GM19035 (cell line): Measurements from ENCODE around the gene GNMT.

Experiments
- ATAC-seq: cut with Tn5 transposase; IDR thresholded peaks from one replicate; pipeline ENCODE4 v1.9.1; 2021; ENCODE audit not compliant: unreplicated experiment

Gene GNMT

GRCh38 chr6:42960243-42961019, at the start of gene GNMT:
GNMT (plus strand) TSS chr6:42960754; CDS start chr6:42960768, 14 bp downstream.
- no peak for ATAC-seq

GRCh38 chr6:42911171-42912021, 49.2 kb upstream of the GNMT start:
- no peak for ATAC-seq

GRCh38 chr6:42914546-42914945, 46.0 kb upstream of the GNMT start:
- no peak for ATAC-seq

DNA sequence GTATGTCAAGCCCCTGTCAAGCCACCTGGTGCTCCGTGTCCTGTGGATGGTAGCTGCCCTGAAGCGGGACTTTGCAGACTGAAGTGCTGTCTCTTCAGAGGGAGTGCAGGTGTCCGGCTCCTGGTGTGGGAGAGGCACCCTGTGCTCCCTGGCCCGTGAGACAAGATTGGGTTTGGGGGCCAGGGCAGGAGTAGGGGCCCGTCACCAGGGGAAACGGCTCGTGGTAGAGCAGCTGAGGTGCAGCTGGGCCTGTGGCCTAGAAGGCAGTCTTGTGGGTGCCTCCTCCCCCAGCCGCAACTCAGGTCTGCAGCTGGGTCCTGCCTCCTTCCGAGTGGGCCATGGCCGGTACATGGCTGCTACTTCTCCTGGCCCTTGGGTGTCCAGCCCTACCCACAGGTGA, 44.8 kb upstream of the GNMT start, which contains the start of gene PTCRA:
TSS of gene PTCRA (plus strand) at position 322 of the 400 bp plus-strand sequence. CDS start at position 339, 17 bp downstream.
- no peak for ATAC-seq

DNA sequence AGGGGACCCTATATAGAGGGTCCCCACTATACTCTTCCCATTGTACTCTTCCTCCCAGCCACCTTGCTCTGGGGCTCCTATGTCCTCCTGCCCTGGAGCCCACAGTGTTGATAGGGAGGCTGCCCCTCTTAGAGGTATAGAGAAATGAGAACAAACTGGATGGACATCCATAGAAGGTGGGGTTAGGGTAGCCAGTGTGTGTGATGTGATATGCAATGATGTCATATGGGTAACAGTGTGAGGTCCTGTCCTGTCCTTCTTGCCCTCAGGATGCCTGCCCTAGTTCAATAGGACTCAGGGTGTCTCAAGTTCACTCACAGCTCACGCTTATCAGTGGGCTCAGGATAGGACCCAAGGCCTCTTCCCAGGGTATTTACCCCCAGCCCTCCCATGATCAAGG, 44.3 kb upstream of the GNMT start:
- no peak for ATAC-seq

- ATAC-seq, result no peak
These were observed 38.8 kb upstream of the GNMT start for GRCh38 chr6:42921801-42922200.

DNA sequence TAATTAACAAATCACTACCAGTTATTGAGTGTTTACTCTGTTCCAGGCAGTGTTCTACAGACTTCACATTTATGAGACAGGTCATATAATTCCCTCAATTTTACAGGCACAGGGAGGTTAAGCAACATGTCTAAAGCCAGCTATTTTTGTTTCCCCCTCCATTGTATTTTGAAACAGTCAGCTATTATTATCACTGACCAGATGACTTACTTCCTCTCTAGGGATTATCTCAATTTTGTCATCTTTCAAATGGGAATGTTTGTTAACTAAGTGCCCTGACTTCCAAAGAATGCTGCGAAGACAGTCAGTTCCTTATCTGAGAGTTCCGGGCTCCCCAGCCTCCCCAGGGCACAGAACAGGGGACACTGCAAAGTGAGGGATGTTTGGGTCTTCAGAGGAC, 36.9 kb upstream of the GNMT start:
- no peak for ATAC-seq

GRCh38 chr6:42925248-42925857, 35.2 kb upstream of the GNMT start:
- no peak for ATAC-seq

DNA sequence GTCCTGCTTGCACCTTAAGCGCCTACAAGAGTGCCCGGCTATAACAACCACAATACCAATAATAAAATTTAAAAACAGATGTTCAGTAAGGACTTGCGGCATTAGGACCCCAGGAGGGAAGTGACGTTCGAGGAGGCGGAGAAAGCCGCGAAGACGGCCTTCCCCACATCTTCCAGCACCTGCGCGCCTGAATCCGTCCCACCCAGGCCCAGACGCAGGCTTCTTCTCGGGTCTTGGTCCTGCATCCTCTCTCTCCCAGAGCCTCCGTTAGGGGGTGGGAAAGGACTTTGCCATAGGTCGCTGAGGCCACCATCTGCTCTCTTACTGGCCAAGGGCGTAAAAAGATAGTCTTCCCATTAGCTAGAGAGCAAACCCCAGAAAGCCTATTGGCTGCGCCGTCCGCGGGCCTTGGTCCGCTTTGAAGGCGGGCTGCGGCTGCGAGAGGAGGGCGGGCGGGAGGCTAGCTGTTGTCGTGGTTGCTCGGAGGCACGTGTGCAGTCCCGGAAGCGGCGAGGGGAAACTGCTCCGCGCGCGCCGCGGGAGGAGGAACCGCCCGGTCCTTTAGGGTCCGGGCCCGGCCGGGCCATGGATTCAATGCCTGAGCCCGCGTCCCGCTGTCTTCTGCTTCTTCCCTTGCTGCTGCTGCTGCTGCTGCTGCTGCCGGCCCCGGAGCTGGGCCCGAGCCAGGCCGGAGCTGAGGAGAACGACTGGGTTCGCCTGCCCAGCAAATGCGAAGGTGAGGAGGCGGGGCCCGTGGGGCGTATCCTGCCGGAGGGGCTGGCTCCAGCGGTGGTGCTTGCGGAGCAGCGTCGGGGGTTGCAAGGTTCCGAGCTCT, 31.4 kb upstream of the GNMT start, which contains the start of gene CNPY3:
TSS of gene CNPY3 (plus strand) at position 495 of the 835 bp plus-strand sequence. CDS start at position 586, 91 bp downstream.
- ATAC-seq, result peak; percentile 74

DNA sequence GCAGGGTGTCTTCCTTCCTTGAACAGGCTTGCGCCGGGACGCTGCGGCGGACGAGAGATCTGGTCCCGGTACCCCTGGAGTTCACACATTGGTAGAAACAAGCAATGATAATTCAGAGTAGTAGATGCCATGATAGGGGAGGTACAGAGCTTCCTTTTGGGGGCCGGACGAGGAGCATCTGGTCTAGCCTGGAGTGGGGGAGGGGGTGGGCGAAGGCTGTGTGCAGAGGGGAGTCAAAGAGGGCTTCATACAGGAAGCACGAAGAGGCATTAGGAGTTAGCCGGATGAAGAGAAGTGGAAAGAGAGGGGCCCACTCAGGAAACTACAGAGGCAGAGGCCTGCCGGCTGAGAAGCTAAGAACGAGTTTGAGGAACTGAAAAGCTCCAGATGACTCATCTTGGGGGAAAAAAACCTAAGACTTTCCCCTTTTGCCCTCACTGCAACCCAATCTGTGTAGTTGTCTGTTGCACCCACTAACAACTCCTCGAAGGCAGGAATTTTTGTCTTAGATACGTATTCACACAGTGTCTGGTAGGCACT, 30.7 kb upstream of the GNMT start:
- ATAC-seq, result peak; percentile 51

DNA sequence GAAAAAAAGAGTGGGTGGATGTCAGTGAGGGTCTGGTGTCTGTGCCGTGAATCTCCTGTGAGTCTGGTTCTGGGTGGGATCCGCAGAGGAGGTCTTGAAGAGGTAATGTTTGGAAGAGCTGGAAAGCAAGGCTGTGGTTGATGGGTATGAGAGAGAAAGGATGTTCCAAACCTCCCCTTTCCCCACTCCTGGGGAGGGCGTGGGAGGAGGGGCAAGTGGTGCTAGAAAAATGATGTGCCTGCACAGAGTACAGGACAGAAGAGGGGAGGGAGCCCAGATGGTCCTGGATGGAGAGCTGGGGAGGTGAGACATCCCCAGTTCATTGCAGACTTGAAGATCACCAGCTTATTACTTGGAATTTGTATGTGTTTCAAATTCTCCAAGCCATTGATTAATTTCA, 28.1 kb upstream of the GNMT start:
- no peak for ATAC-seq

DNA sequence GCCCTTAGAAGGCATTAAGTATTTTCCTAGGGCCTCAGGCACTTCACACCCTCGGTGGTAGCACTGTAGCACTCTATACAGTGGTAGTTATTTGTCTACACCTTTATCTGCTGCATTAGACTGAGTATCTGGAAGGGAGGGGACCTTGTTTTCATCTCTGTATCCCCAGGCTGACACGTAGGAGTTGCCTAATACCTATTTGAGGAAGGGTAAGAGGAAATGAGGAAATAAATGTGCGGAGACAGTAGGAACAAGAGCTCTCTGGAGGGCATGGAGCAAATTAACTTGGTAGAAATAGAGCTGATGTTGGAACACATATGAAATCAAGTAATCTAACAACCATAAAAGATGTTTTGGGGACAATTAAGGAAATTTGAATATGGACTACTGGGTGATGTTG, 27.3 kb upstream of the GNMT start:
- no peak for ATAC-seq

GRCh38 chr6:42935322-42935721, 25.2 kb upstream of the GNMT start:
- no peak for ATAC-seq

- no peak for ATAC-seq
These were observed 24.2 kb upstream of the GNMT start for GRCh38 chr6:42936398-42936797.

GRCh38 chr6:42937548-42938427, 22.8 kb upstream of the GNMT start:
- ATAC-seq, result no peak

- ATAC-seq, result no peak
These were observed 22.1 kb upstream of the GNMT start for GRCh38 chr6:42938428-42938796.

GRCh38 chr6:42938987-42939809, 21.4 kb upstream of the GNMT start:
- ATAC-seq, result no peak

- no peak for ATAC-seq
These were observed 20.8 kb upstream of the GNMT start for GRCh38 chr6:42939810-42940167.
